Adrenal gland (tissue), 12 donors: ENCODE measurements around the gene PPP1R16B. TPM values are rescaled to one million over a fixed set of nuclear protein-coding genes. Genes with fewer than 3 reads are reported as not detected.
A peak's percentile ranks its signal among the peaks of the same experiment; 100 is the strongest.

Experiments used
- DNase-seq, 7 donors: peaks; one replicate each; pipeline ENCODE4 v3.0.0-alpha.2; 2019 to 2020
- H3K27ac ChIP-seq, 5 donors: fragments of 200-600 bp; sonication (generic) in 4 of 5; 1 replicate in 3 of 5; 2 replicates in 2 of 5; pipeline versions ENCODE4 v1.5.1 to v1.8.0; 2016 to 2020; ENCODE audit warnings: mild to moderate bottlenecking in 1 of 5
- H3K27me3 ChIP-seq: fragments of 200-600 bp; 2 replicates; pipeline ENCODE4 v1.8.0; 2021
- H3K36me3 ChIP-seq, 2 donors: fragments of 200-600 bp; replicated peaks in 1 of 2; 1 replicate in 1 of 2; 2 replicates in 1 of 2; pipeline versions ENCODE4 v1.5.1 to v1.8.0; 2018 to 2022
- H3K4me1 ChIP-seq, 2 donors: fragments of 200-600 bp; replicated peaks in 1 of 2; 1 replicate in 1 of 2; 2 replicates in 1 of 2; pipeline versions ENCODE4 v1.5.1 to v1.8.0; 2018 to 2021
- H3K4me3 ChIP-seq, 4 donors: fragments of 200-600 bp; sonication (generic) in 3 of 4; one replicate each; pipeline ENCODE4 v1.5.1; 2016 to 2018
- H3K9me3 ChIP-seq, 3 donors: fragments of 200-600 bp; sonication (generic) in 1 of 3; replicated peaks in 1 of 3; 1 replicate in 2 of 3; 2 replicates in 1 of 3; pipeline versions ENCODE4 v1.5.1 to v1.8.0; 2016 to 2021
- CTCF ChIP-seq, 6 experiments: fragments of 450-650 bp in 4 of 6; fragments of 200-600 bp in 2 of 6; sonication (generic) in 1 of 6; IDR thresholded peaks; 1 replicate in 5 of 6; 2 replicates in 1 of 6; pipeline versions ENCODE4 v1.5.1 to v1.8.0; 2016 to 2021; ENCODE audit warnings: antibody characterized with exemption in 6 of 6, mild to moderate bottlenecking in 2 of 6, moderate library complexity in 1 of 6
- POLR2A ChIP-seq, 2 donors: fragments of 450-650 bp; IDR thresholded peaks; one replicate each; pipeline ENCODE4 v1.6.1; 2017; ENCODE audit warnings: antibody characterized with exemption in 2 of 2, mild to moderate bottlenecking in 2 of 2, moderate library complexity in 1 of 2
- WGBS, 4 donors: extraction: QIAGEN DNeasy Blood & Tissue Kit in 2 of 4; methylation state at CpG; one replicate each; pipeline versions ENCODE4 v1.1.5 to v1.1.7; 2013 to 2017; 5-methylcytosine and 5-hydroxymethylcytosine counted together
- intact Hi-C, 2 donors: fragments of 100-400 bp; cut with DNase I; formaldehyde crosslinking; loops; one replicate each; pipeline versions ENCODE4 v1.14.1 to v1.15.0; 2022 to 2023
- polyA plus RNA-seq, 3 donors: library from polyadenylated mRNA; stranded (reverse); fragments of 200-250 nt in 2 of 3; fragments of 350-450 nt in 1 of 3; fragmentation: Illumina TruSeq in 1 of 3; extraction: RNeasy Lipid Tissue Mini Kit (QIAGEN cat#74804) in 1 of 3; gene quantifications; one replicate each; pipeline ENCODE4 v1.2.3, GENCODE V29; 2013 to 2014
- total RNA-seq, 9 donors: library from RNA; depleted of rRNA in 4 of 9; stranded (reverse); fragments of >200 nt in 4 of 9; fragments of 120-200 nt in 1 of 9; fragmentation: NEBNext Ultra II Directional in 1 of 9; extraction: Animal tissue kit (Norgen Biotek cat#: 25700) in 1 of 9; gene quantifications; one replicate each; pipeline versions ENCODE4 v1.1.0 to v1.2.4, GENCODE V29; 2013 to 2023
- donor health status: healthy with polysubstance abuse.
- donor health status: Bipolar disorder and iron deficiency.
- donor health status: DM: yes; HTN: yes; CAD: no.
- donor health status: DM: no; HTN: no; CAD: no.
- donor health status: DM: no; HTN: no; CAD: no.
- donor health status: DM: yes; HTN: yes; CAD: no.

Gene PPP1R16B
- total and polyA plus RNA-seq, 12 donors, result 1.8 to 18.3 (median 9.2) TPM

- peak in 1 of 7 donors; percentile 8 for DNase-seq
- 13 to 100% (median 81%) methylated on average over 1 of the region's 1 CpG for WGBS, 4 donors
- Histone ChIP-seq H3K36me3 (no peaks in the 10 kb centered on the region), H3K4me3 (no peak overlapping the region), H3K27ac (no peak overlapping the region), H3K4me1 (no peaks in the 10 kb centered on the region), H3K9me3 (no peaks in the 10 kb centered on the region), H3K27me3 (no peaks in the 10 kb centered on the region)
- intact Hi-C loops, result no loop called here
- TF ChIP-seq CTCF (IDR thresholded peaks at IDR 0.05) (no peak), POLR2A (IDR thresholded peaks at IDR 0.05) (no peak)
These were observed 99.9 kb downstream of the PPP1R16B start for GRCh38 chr20:38905375-38905774.

GRCh38 chr20:38907918-38908677 is 102.6 kb downstream of the PPP1R16B start:
- intact Hi-C loops, result no loop called here
- Histone ChIP-seq H3K4me3 (no peak overlapping the region), H3K27me3 (no peaks in the 10 kb centered on the region), H3K27ac (no peak overlapping the region), H3K36me3 (no peaks in the 10 kb centered on the region), H3K4me1 (no peaks in the 10 kb centered on the region), H3K9me3 (no peaks in the 10 kb centered on the region)
- DNase-seq, result no peak
- WGBS, 4 donors, result 86 to 96% (median 91%) methylated on average over 7 to 13 of the region's 13 CpGs
- TF ChIP-seq CTCF (IDR thresholded peaks at IDR 0.05) (no peak), POLR2A (IDR thresholded peaks at IDR 0.05) (no peak)

GRCh38 chr20:38915355-38915754 is 109.9 kb downstream of the PPP1R16B start:
- intact Hi-C loops, result no loop called here
- H3K9me3 ChIP-seq, result no peaks in the 10 kb centered on the region
- no peak overlapping the region for H3K27ac ChIP-seq
- H3K27me3 ChIP-seq, result no peaks in the 10 kb centered on the region
- TF ChIP-seq POLR2A (IDR thresholded peaks at IDR 0.05) (no peak), CTCF (IDR thresholded peaks at IDR 0.05) (no peak)
- H3K4me3 ChIP-seq, result no peak overlapping the region
- 85 to 96% (median 92%) methylated on average over 7 of the region's 7 CpGs for WGBS, 4 donors
- no peak for DNase-seq
- H3K36me3 ChIP-seq, result peaks cover 0 to 4% of the 10 kb centered on the region in 2 donors
- no peaks in the 10 kb centered on the region for H3K4me1 ChIP-seq

- TF ChIP-seq POLR2A (IDR thresholded peaks at IDR 0.05), result no peak
- TF ChIP-seq CTCF (IDR thresholded peaks at IDR 0.05), result no peak
- Histone ChIP-seq H3K4me1 (no peaks in the 10 kb centered on the region), H3K36me3 (peaks cover 0 to 4% of the 10 kb centered on the region in 2 donors), H3K4me3 (no peak overlapping the region), H3K9me3 (no peaks in the 10 kb centered on the region), H3K27me3 (no peaks in the 10 kb centered on the region), H3K27ac (no peak overlapping the region)
- WGBS, 4 donors, result 64 to 87% (median 73%) methylated on average over 4 of the region's 4 CpGs
- intact Hi-C loops, result no loop called here
- no peak for DNase-seq
These were observed 112.2 kb downstream of the PPP1R16B start for GRCh38 chr20:38917657-38918056.
